HepG2 (cell line): ENCODE data around the gene ATG16L2. TPM values are rescaled to one million over a fixed set of nuclear protein-coding genes. Genes with fewer than 3 reads are reported as not detected.

Experiments used
- AKNA ChIP-seq: sonication (generic); formaldehyde crosslinking; IDR thresholded peaks from 2 replicates; pipeline ENCODE4 v1.4.0; 2020; ENCODE audit warnings: missing genetic modification reagents, borderline replicate concordance
- BRD4 ChIP-seq: sonication (generic); formaldehyde crosslinking; IDR thresholded peaks from 2 replicates; pipeline ENCODE4 v1.4.0; 2020; ENCODE audit warnings: missing genetic modification reagents
- CCAR2 ChIP-seq: fragments of 200-400 bp; formaldehyde crosslinking; optimal IDR thresholded peaks from 2 replicates; pipeline ENCODE3; 2018; ENCODE audit warnings: low read depth, mild to moderate bottlenecking, low read length, moderate library complexity
- CREB1 ChIP-seq, 2 experiments: fragments of 450-650 bp in 1 of 2; IDR thresholded peaks; 2 replicates each; pipeline ENCODE4 v1.6.1; 2016 to 2017; ENCODE audit warnings: control low read depth in 1 of 2, mild to moderate bottlenecking in 1 of 2, missing compliant biosample characterization in 1 of 2, missing genetic modification characterization in 1 of 2
- FOXP4 ChIP-seq: sonication (generic); formaldehyde crosslinking; IDR thresholded peaks from 2 replicates; pipeline ENCODE4 v1.4.0; 2020; ENCODE audit warnings: missing genetic modification reagents
- HMG20B ChIP-seq: conservative IDR thresholded peaks from 2 replicates; pipeline ENCODE4 v1.6.1; 2016; ENCODE audit warnings: missing genetic modification reagents, missing compliant biosample characterization
- HNRNPL ChIP-seq: fragments of 200-400 bp; formaldehyde crosslinking; IDR thresholded peaks from 2 replicates; pipeline ENCODE4 v1.6.1; 2017; ENCODE audit warnings: mild to moderate bottlenecking, low read depth, low read length
- KDM1A ChIP-seq: IDR thresholded peaks from 2 replicates; pipeline ENCODE4 v1.6.1; 2016; ENCODE audit warnings: missing compliant biosample characterization
- KDM4B ChIP-seq: sonication (generic); formaldehyde crosslinking; IDR thresholded peaks from 2 replicates; pipeline ENCODE4 v1.4.0; 2020; ENCODE audit warnings: missing genetic modification reagents
- MAF1 ChIP-seq: sonication (generic); formaldehyde crosslinking; IDR thresholded peaks from 2 replicates; pipeline ENCODE4 v1.5.0; 2020; ENCODE audit warnings: missing genetic modification reagents, borderline replicate concordance
- MIXL1 ChIP-seq: IDR thresholded peaks from 2 replicates; pipeline ENCODE4 v1.6.1; 2016
- MZF1 ChIP-seq: sonication (generic); formaldehyde crosslinking; IDR thresholded peaks from 2 replicates; pipeline ENCODE4 v1.8.1; 2023; ENCODE audit warnings: mild to moderate bottlenecking, missing genetic modification reagents, borderline replicate concordance
- RARG ChIP-seq: sonication (generic); formaldehyde crosslinking; IDR thresholded peaks from 2 replicates; pipeline ENCODE4 v1.4.0; 2020; ENCODE audit warnings: low read depth, mild to moderate bottlenecking, missing genetic modification reagents
- RBM39 ChIP-seq: fragments of 200-400 bp; formaldehyde crosslinking; IDR thresholded peaks from one replicate; pipeline ENCODE4 v1.6.1; 2018; ENCODE audit warnings: antibody characterized with exemption, mild to moderate bottlenecking, low read depth, low read length; ENCODE audit not compliant: poor library complexity, severe bottlenecking
- RFX3 ChIP-seq: IDR thresholded peaks from 2 replicates; pipeline ENCODE4 v1.6.1; 2016; ENCODE audit warnings: missing biosample characterization, missing genetic modification reagents
- ZBTB20 ChIP-seq: sonication (generic); formaldehyde crosslinking; IDR thresholded peaks from 2 replicates; pipeline ENCODE4 v1.8.1; 2023; ENCODE audit warnings: missing genetic modification reagents, low read depth, mild to moderate bottlenecking, borderline replicate concordance
- ZFP1 ChIP-seq: IDR thresholded peaks from 2 replicates; pipeline ENCODE4 v1.6.1; 2016
- ZNF367 ChIP-seq: sonication (generic); formaldehyde crosslinking; IDR thresholded peaks from 2 replicates; pipeline ENCODE4 v1.4.0; 2020; ENCODE audit warnings: missing genetic modification reagents, borderline replicate concordance
- ZNF704 ChIP-seq: sonication (generic); formaldehyde crosslinking; IDR thresholded peaks from 2 replicates; pipeline ENCODE4 v1.8.1; 2023; ENCODE audit warnings: mild to moderate bottlenecking, inconsistent platforms, moderate library complexity, missing genetic modification reagents, borderline replicate concordance
- polyA plus RNA-seq, 8 experiments: library from polyadenylated mRNA; depleted of rRNA in 3 of 8; stranded (reverse) in 7 of 8; unstranded in 1 of 8; fragments of >200 nt; fragmentation: Illumina TruSeq in 4 of 8; extraction: Trizol in 4 of 8; gene quantifications; 2 replicates each; pipeline versions ENCODE4 v1.2.1 to v1.2.3, GENCODE V29; 2011 to 2016; ENCODE audit warnings: low read depth in 4 of 8, missing spikeins in 1 of 8, mixed read lengths in 1 of 8; ENCODE audit not compliant: insufficient read depth in 1 of 8
- total RNA-seq, 5 experiments: library from RNA; depleted of rRNA; stranded (reverse); fragments of >200 nt; fragmentation: Illumina TruSeq; extraction: Trizol; gene quantifications; 2 replicates each; pipeline ENCODE4 v1.2.3, GENCODE V29; 2016; ENCODE audit warnings: low read depth in 1 of 5
- TF ChIP-seq, protein P1 (sequence below): sonication (generic); formaldehyde crosslinking; IDR thresholded peaks from 2 replicates; pipeline ENCODE4 v1.4.0; 2020; ENCODE audit warnings: missing genetic modification reagents

ATG16L2 gene
- total and polyA plus RNA-seq, 2 of the 13 experiments (the other 11 are each of a cell fraction or from before 2014, with no cell fraction given) = 6.2 to 14.8 TPM

DNA sequence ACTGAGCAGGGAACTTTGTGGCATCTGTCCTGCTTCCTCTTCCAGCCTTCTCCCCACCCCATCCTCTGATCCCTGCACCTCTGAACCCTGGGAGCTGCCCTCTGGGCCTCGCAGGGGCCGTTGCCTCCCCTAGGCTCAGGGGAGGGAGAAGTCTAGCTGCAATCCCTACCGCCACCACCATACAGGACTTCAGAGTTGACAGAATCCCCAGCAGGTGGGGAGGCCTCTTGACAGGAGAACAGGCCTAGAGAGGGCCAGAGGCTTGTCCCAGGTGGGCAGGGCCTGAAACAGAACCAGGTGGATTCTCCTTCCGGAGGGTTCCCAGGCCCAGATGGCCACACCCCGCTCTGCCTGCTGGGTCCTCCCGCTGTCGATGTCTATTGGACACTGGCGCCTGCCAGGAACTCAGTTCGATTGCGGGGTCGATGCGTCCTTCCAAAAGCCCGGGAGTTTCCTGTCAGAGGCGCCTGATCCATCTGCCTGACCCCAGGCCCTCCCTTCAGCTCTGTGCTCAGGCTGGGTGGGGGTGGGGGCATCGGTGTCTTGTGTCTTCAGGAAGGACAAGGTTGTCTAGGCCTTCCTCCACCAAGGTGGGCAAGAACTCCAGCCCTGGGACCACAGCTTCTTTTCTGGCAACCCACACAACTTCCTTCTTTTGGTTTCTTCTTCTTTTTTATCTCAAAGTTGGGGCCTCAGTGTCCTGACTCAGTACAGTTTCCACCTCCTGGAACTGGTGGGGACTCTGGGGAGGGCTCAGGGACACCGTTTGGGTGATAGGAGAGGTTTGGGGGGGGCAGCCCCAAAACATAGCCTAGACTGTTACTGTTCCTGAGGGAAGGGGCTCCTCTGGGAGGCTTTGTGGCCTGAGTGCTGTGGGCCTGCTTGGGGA lies 26.8 kb upstream of the ATG16L2 start (continued):
- TF ChIP-seq RFX3 (CRISPR knock-in tag) (no peak), KDM1A (CRISPR knock-in tag) (no peak; the same call in 1 of the 2 replicates), ZFP1 (CRISPR knock-in tag) (no peak), MIXL1 (CRISPR knock-in tag) (peak; percentile 27; the same call in 1 of the 2 replicates), CCAR2 (no peak), MZF1 (CRISPR knock-in tag) (peak; percentile 97), RBM39 (peak; percentile 47), HMG20B (CRISPR knock-in tag) (0 out of 2 replicates have a peak, but pooled peaks have one; percentile 52), ZBTB20 (peak; percentile 67; the same call in 1 of the 2 replicates), FOXP4 (CRISPR knock-in tag) (0 out of 2 replicates have a peak, but pooled peaks have one; percentile 39), BRD4 (CRISPR knock-in tag) (no peak), ZNF367 (CRISPR knock-in tag) (no peak), HNRNPL (no peak), CREB1 (IDR thresholded peaks at IDR 0.05) (no peak), CREB1 (CRISPR knock-in tag; IDR thresholded peaks at IDR 0.05) (no peak), RARG (CRISPR knock-in tag) (no peak), KDM4B (no peak), ZNF704 (no peak), MAF1 (no peak), AKNA (no peak)
- TF ChIP-seq, protein P1, sequence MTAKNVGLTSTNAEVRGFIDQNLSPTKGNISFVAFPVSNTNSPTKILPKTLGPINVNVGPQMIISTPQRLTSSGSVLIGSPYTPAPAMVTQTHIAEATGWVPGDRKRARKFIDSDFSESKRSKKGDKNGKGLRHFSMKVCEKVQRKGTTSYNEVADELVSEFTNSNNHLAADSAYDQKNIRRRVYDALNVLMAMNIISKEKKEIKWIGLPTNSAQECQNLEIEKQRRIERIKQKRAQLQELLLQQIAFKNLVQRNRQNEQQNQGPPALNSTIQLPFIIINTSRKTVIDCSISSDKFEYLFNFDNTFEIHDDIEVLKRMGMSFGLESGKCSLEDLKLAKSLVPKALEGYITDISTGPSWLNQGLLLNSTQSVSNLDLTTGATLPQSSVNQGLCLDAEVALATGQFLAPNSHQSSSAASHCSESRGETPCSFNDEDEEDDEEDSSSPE (CRISPR knock-in tag) = peak; percentile 76
